IMR-90 (cell line): Measurements from ENCODE around the gene METTL2B.

Experiments
- BHLHE40 ChIP-seq: fragments of 150-350 bp; IDR thresholded peaks from 2 replicates; pipeline ENCODE4 v1.6.1; 2016; ENCODE audit warnings: mild to moderate bottlenecking, low read depth, low read length
- MAZ ChIP-seq: IDR thresholded peaks from 2 replicates; pipeline ENCODE4 v1.6.1; 2012; ENCODE audit warnings: low read depth, mild to moderate bottlenecking, low read length, improper control_type of control experiment, moderate library complexity, borderline replicate concordance
- RAD21 ChIP-seq: IDR thresholded peaks from 2 replicates; pipeline ENCODE4 v1.6.1; 2012; ENCODE audit warnings: low read length, improper control_type of control experiment
- TF ChIP-seq, protein P1 (sequence below): conservative IDR thresholded peaks from 2 replicates; pipeline ENCODE4 v1.5.1; 2012; ENCODE audit warnings: mild to moderate bottlenecking, low read depth, low read length, improper control_type of control experiment

DNA sequence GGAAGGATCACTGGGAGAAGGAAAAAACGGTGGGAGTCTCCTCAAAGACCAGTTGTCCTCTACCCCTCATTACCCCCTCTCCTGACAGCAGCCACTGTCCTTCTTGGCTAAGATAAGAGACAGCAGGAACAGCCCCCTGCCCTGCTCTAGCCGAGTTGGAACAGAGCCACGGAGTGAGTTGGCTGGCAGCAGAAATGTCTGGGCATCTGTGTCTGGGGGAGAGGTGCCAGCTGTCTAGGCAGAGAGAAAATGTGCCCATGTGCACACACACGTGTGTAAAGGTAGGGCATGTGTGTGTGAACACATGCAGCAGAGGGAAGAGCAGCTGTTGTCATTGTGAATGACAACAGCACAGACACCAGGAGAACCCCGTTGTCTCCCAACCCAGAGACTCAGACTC, 30.2 kb upstream of the METTL2B start:
- no peak for TF ChIP-seq BHLHE40
- TF ChIP-seq, protein P1, sequence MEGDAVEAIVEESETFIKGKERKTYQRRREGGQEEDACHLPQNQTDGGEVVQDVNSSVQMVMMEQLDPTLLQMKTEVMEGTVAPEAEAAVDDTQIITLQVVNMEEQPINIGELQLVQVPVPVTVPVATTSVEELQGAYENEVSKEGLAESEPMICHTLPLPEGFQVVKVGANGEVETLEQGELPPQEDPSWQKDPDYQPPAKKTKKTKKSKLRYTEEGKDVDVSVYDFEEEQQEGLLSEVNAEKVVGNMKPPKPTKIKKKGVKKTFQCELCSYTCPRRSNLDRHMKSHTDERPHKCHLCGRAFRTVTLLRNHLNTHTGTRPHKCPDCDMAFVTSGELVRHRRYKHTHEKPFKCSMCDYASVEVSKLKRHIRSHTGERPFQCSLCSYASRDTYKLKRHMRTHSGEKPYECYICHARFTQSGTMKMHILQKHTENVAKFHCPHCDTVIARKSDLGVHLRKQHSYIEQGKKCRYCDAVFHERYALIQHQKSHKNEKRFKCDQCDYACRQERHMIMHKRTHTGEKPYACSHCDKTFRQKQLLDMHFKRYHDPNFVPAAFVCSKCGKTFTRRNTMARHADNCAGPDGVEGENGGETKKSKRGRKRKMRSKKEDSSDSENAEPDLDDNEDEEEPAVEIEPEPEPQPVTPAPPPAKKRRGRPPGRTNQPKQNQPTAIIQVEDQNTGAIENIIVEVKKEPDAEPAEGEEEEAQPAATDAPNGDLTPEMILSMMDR: no peak
- no peak for TF ChIP-seq RAD21
- TF ChIP-seq MAZ: no peak
